Peyer's patch (tissue), 4 donors: ENCODE measurements around the gene FCER1G. TPM values are rescaled to one million over a fixed set of nuclear protein-coding genes. Genes with fewer than 3 reads are reported as not detected.

Experiments used
- DNase-seq, 3 donors: peaks; one replicate each; pipeline ENCODE4 v3.0.0-alpha.2; 2017 to 2019
- H3K27ac ChIP-seq, 4 donors: fragments of 200-600 bp; sonication (generic); one replicate each; pipeline ENCODE4 v1.5.1; 2016 to 2019
- H3K27me3 ChIP-seq, 2 donors: fragments of 200-600 bp; sonication (generic); one replicate each; pipeline ENCODE4 v1.5.1; 2019
- H3K36me3 ChIP-seq, 3 donors: fragments of 200-600 bp; sonication (generic); one replicate each; pipeline ENCODE4 v1.5.1; 2016 to 2019
- H3K4me1 ChIP-seq, 4 donors: fragments of 200-600 bp; sonication (generic); one replicate each; pipeline ENCODE4 v1.5.1; 2016 to 2019
- H3K4me3 ChIP-seq, 4 donors: fragments of 200-600 bp; sonication (generic); 1 replicate in 3 of 4; 2 replicates in 1 of 4; pipeline ENCODE4 v1.5.1; 2016 to 2019; ENCODE audit warnings: mild to moderate bottlenecking in 1 of 4
- H3K9me3 ChIP-seq, 4 donors: fragments of 200-600 bp; sonication (generic); one replicate each; pipeline ENCODE4 v1.5.1; 2016 to 2019; ENCODE audit warnings: mild to moderate bottlenecking in 1 of 4
- POLR2A ChIP-seq, 2 donors: fragments of 450-650 bp; IDR thresholded peaks; one replicate each; pipeline ENCODE4 v1.5.1; 2017; ENCODE audit warnings: antibody characterized with exemption in 2 of 2, mild to moderate bottlenecking in 2 of 2, moderate library complexity in 2 of 2
- total RNA-seq, 4 donors: library from RNA; depleted of rRNA; stranded (reverse); fragments of >200 nt; gene quantifications; one replicate each; pipeline ENCODE4 v1.1.0, GENCODE V29; 2016
- TF ChIP-seq, protein P1 (sequence below), 6 experiments: fragments of 450-650 bp in 4 of 6; fragments of 200-600 bp in 2 of 6; sonication (generic) in 1 of 6; IDR thresholded peaks; one replicate each; pipeline ENCODE4 v1.5.1; 2017 to 2019; ENCODE audit warnings: antibody characterized with exemption in 6 of 6, mild to moderate bottlenecking in 3 of 6, moderate library complexity in 1 of 6

The FCER1G gene
- 10 to 100 TPM in 2 of 4 donors, 1 to 10 TPM in 1, not detected in 1; 5.1 to 33.8 (median 11.9) TPM for total RNA-seq

GRCh38 chr1:161215076-161215475 lies at the start of gene FCER1G:
Gene FCER1G (plus strand): TSS chr1:161215295. CDS start chr1:161215322, 27 bp downstream.
- no peaks in the 10 kb centered on the region for H3K27me3 ChIP-seq
- H3K36me3 ChIP-seq: peaks cover 0 to 47% (median 0%) of the 10 kb centered on the region in 3 donors
- no peaks in the 10 kb centered on the region for H3K9me3 ChIP-seq
- H3K4me3 ChIP-seq: peak within 1 kb of the TSS in 2 of 4 donors; percentile 27 to 34
- peak in 1 of 2 donors; percentile 29 for TF ChIP-seq POLR2A (IDR thresholded peaks at IDR 0.05)
- TF ChIP-seq, protein P1, sequence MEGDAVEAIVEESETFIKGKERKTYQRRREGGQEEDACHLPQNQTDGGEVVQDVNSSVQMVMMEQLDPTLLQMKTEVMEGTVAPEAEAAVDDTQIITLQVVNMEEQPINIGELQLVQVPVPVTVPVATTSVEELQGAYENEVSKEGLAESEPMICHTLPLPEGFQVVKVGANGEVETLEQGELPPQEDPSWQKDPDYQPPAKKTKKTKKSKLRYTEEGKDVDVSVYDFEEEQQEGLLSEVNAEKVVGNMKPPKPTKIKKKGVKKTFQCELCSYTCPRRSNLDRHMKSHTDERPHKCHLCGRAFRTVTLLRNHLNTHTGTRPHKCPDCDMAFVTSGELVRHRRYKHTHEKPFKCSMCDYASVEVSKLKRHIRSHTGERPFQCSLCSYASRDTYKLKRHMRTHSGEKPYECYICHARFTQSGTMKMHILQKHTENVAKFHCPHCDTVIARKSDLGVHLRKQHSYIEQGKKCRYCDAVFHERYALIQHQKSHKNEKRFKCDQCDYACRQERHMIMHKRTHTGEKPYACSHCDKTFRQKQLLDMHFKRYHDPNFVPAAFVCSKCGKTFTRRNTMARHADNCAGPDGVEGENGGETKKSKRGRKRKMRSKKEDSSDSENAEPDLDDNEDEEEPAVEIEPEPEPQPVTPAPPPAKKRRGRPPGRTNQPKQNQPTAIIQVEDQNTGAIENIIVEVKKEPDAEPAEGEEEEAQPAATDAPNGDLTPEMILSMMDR (IDR thresholded peaks at IDR 0.05): no peak
- peaks cover 0 to 15% (median 3%) of the 10 kb centered on the region in 4 donors for H3K4me1 ChIP-seq
- peak within 1 kb of the TSS; percentile 19 to 62 (median 48) for H3K27ac ChIP-seq
- DNase-seq: peak in 1 of 3 donors; percentile 66

- H3K4me3 ChIP-seq: peak within 1 kb of the TSS; percentile 66 to 84 (median 74)
- H3K27ac ChIP-seq: peak within 1 kb of the TSS; percentile 70 to 89 (median 85)
- TF ChIP-seq, protein P1 (IDR thresholded peaks at IDR 0.05): peak in 5 of 6 experiments; percentile 30 to 50 (median 45)
- TF ChIP-seq POLR2A (IDR thresholded peaks at IDR 0.05): peak; percentile 35 to 54
- H3K9me3 ChIP-seq: no peaks in the 10 kb centered on the region
- H3K4me1 ChIP-seq: peaks cover 0 to 39% (median 8%) of the 10 kb centered on the region in 4 donors
- H3K36me3 ChIP-seq: peaks cover 0 to 50% (median 0%) of the 10 kb centered on the region in 3 donors
- DNase-seq: peak; percentile 95 to 98 (median 97)
- no peaks in the 10 kb centered on the region for H3K27me3 ChIP-seq
These were observed 49.1 kb upstream of the FCER1G start, which contains the start of gene PPOX for GRCh38 chr1:161165742-161166668. Gene PPOX (plus strand): TSS chr1:161166426. CDS start chr1:161166848, 422 bp downstream.

DNA sequence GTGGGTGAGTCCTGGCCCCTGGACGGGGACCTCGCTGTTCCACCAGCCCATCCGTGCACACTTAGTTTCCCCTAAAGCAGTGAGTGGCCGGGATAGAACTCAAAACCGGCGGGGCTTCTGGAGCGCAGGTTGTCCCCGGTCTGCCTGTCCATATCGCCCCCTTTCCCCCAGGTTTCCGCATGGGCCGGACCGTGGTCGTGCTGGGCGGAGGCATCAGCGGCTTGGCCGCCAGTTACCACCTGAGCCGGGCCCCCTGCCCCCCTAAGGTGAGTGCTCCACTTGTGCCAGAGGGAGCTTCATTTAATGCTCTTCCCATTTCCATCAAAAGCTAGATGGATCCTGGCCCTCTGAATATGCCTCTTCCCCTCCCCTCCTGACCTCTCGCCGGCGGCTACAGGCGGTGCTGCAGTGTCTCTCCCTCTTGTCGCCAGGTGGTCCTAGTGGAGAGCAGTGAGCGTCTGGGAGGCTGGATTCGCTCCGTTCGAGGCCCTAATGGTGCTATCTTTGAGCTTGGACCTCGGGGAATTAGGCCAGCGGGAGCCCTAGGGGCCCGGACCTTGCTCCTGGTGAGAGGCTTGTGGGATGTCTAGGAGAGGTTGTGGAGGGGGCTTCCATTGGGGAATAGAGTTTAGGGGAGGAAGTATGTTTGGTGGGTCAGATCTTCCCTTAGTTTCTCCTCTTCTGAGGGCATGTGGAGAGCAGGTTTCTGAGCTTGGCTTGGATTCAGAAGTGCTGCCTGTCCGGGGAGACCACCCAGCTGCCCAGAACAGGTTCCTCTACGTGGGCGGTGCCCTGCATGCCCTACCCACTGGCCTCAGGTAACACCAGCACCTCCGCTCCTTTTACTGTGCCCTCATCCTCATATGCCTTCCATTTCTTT lies 48.2 kb upstream of the FCER1G start:
- TF ChIP-seq POLR2A (IDR thresholded peaks at IDR 0.05): no peak
- TF ChIP-seq, protein P1 (IDR thresholded peaks at IDR 0.05): no peak
- DNase-seq: no peak
- Histone ChIP-seq H3K36me3 (peaks cover 0 to 53% (median 0%) of the 10 kb centered on the region in 3 donors), H3K4me1 (peaks cover 0 to 30% (median 5%) of the 10 kb centered on the region in 4 donors), H3K27me3 (no peaks in the 10 kb centered on the region), H3K27ac (peak overlapping the region; percentile 70 to 89 (median 85)), H3K4me3 (peak overlapping the region; percentile 66 to 84 (median 74)), H3K9me3 (no peaks in the 10 kb centered on the region)

DNA sequence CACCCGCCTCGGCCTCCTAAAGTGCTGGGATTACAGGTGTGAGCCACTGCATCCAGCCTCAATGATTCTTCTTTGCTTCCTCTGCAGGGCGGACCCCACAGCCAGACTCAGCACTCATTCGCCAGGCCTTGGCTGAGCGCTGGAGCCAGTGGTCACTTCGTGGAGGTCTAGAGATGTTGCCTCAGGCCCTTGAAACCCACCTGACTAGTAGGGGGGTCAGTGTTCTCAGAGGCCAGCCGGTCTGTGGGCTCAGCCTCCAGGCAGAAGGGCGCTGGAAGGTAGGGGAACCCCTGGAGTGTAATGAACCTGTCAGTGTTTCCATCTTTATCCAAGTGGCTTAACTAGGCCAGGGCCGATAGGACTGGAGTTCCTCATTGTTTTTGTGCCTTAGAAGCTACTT lies 46.2 kb upstream of the FCER1G start:
- no peak for TF ChIP-seq POLR2A (IDR thresholded peaks at IDR 0.05)
- TF ChIP-seq, protein P1 (IDR thresholded peaks at IDR 0.05): no peak
- DNase-seq: no peak

DNA sequence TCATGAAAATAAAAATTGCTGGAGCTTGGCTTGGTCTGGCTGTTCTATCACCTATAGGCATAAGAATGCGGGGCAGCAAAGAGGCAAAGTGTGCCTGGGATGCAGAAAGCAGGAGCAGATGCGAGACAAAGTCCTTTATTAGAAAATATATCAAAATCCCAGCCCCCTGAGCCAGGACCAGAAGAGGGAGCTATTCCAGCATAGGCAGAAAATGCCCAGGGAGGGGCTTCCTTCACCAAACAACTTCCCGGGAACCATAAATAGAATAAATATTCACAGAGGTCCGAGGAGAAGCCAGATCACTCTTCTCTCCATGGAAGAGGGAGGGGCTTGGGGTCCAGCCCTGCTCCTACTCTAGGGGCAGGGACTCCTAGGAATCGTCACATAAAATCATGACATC lies 43.9 kb upstream of the FCER1G start:
- TF ChIP-seq POLR2A (IDR thresholded peaks at IDR 0.05): no peak
- TF ChIP-seq, protein P1 (IDR thresholded peaks at IDR 0.05): no peak
- H3K36me3 ChIP-seq: peaks cover 0 to 59% (median 0%) of the 10 kb centered on the region in 3 donors
- H3K9me3 ChIP-seq: no peaks in the 10 kb centered on the region
- DNase-seq: no peak
- H3K27ac ChIP-seq: no peak overlapping the region
- H3K4me3 ChIP-seq: no peak overlapping the region
- peaks cover 1 to 31% (median 4%) of the 10 kb centered on the region in 4 donors for H3K4me1 ChIP-seq
- no peaks in the 10 kb centered on the region for H3K27me3 ChIP-seq

More for the DNA sequence above, 46.2 kb upstream of the FCER1G start:
- H3K27ac ChIP-seq: no peak overlapping the region
- peaks cover 0 to 32% (median 5%) of the 10 kb centered on the region in 4 donors for H3K4me1 ChIP-seq
- no peak overlapping the region for H3K4me3 ChIP-seq
- no peaks in the 10 kb centered on the region for H3K9me3 ChIP-seq
- no peaks in the 10 kb centered on the region for H3K27me3 ChIP-seq
- H3K36me3 ChIP-seq: peaks cover 0 to 53% (median 0%) of the 10 kb centered on the region in 3 donors
